Activated T-helper 2 cell treated with anti-CD3 and anti-CD28 coated beads, Interferon-gamma antibody, Interleukin-2, Interleukin-4, amounts not matched to agents 10 μg/mL and 5 μg/mL and 100 μg/mL, durations not matched to agents 14 hours and 24 hours and 36 hours (primary cell): ENCODE data around the gene NT5M. TPM values are rescaled to one million over a fixed set of nuclear protein-coding genes. Genes with fewer than 3 reads are reported as not detected.

Experiments
- DNase-seq: peaks from one replicate; pipeline ENCODE4 v3.0.0; 2021; ENCODE audit warnings: low spot score
- H3K27ac Mint-ChIP-seq: one replicate; pipeline ENCODE4 v1.8.0; 2021; ENCODE audit warnings: mixed read lengths
- H3K27me3 Mint-ChIP-seq: one replicate; pipeline ENCODE4 v1.8.0; 2021; ENCODE audit warnings: low read depth, mixed read lengths
- H3K36me3 Mint-ChIP-seq: one replicate; pipeline ENCODE4 v1.8.0; 2021; ENCODE audit warnings: low read depth, mixed read lengths
- H3K4me1 Mint-ChIP-seq: one replicate; pipeline ENCODE4 v1.8.0; 2021; ENCODE audit warnings: low read depth, mixed read lengths
- H3K4me3 Mint-ChIP-seq: one replicate; pipeline ENCODE4 v1.8.0; 2021; ENCODE audit warnings: low read depth, mild to moderate bottlenecking, moderate library complexity, mixed read lengths
- H3K9me3 Mint-ChIP-seq: one replicate; pipeline ENCODE4 v1.8.0; 2021; ENCODE audit warnings: mixed read lengths
- intact Hi-C: fragments of 100-400 bp; cut with micrococcal nuclease; formaldehyde crosslinking; loops from one replicate; pipeline ENCODE4 v1.15.1; 2023
- total RNA-seq: library from RNA; stranded (reverse); gene quantifications from 2 replicates; pipeline ENCODE4 v1.2.3, GENCODE V29; 2022

Gene NT5M
- total RNA-seq, 1 donor from 2014 or later = 8.1 TPM

GRCh38 chr17:17325816-17326215 lies 22.6 kb downstream of the NT5M start:
- no peaks in the 10 kb centered on the region for H3K27me3 Mint-ChIP-seq
- H3K4me3 Mint-ChIP-seq = no peak overlapping the region
- H3K27ac Mint-ChIP-seq = no peak overlapping the region
- no peaks in the 10 kb centered on the region for H3K9me3 Mint-ChIP-seq
- intact Hi-C loops = no loop called here
- no peaks in the 10 kb centered on the region for H3K4me1 Mint-ChIP-seq
- no peak for DNase-seq
- no peaks in the 10 kb centered on the region for H3K36me3 Mint-ChIP-seq

DNA sequence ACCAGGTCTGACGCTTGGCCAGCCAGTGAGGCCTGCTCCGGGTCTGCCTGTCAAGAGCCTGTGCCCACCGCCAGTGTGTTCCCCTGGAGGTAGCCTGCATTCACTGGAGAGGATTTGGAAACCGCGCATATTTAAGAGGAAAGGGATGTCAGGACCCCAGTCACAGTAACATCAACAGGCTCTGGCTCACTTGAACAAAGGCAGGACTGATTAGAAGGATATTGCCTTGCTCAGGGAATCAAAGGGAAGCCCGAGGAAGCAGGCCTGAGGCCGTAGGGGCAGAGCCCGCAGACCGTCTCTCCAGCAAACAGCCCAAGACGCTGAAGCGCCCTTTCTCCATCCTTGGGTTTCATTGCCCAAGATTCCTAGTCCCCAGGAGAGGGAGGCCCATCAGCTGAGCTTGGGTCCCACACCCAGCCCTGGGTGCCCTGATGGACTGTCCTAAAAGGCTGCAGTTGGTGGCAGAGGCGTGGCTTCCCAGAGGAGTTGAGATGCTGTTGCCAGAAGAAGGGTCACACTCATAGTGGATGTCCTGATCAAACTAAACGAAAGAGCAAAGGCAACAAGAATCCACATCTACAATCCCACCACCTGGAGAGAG lies 23.2 kb downstream of the NT5M start:
- Mint-ChIP-seq H3K9me3 (no peaks in the 10 kb centered on the region), H3K4me1 (no peaks in the 10 kb centered on the region), H3K27me3 (no peaks in the 10 kb centered on the region), H3K36me3 (no peaks in the 10 kb centered on the region), H3K4me3 (no peak overlapping the region), H3K27ac (no peak overlapping the region)
- no peak for DNase-seq
- intact Hi-C loops = no loop called here

GRCh38 chr17:17328251-17328650 lies 25.1 kb downstream of the NT5M start:
- intact Hi-C loops = no loop called here
- Mint-ChIP-seq H3K9me3 (no peaks in the 10 kb centered on the region), H3K4me1 (no peaks in the 10 kb centered on the region), H3K27me3 (no peaks in the 10 kb centered on the region), H3K36me3 (no peaks in the 10 kb centered on the region), H3K4me3 (no peak overlapping the region), H3K27ac (no peak overlapping the region)
- DNase-seq = no peak

- DNase-seq = no peak
- no peaks in the 10 kb centered on the region for H3K27me3 Mint-ChIP-seq
- H3K27ac Mint-ChIP-seq = no peak overlapping the region
- intact Hi-C loops = no loop called here
- no peaks in the 10 kb centered on the region for H3K4me1 Mint-ChIP-seq
- no peaks in the 10 kb centered on the region for H3K9me3 Mint-ChIP-seq
- peaks cover 3% of the 10 kb centered on the region for H3K36me3 Mint-ChIP-seq
- no peak overlapping the region for H3K4me3 Mint-ChIP-seq
Measured at GRCh38 chr17:17341452-17341851, 38.3 kb downstream of the NT5M start.

DNA sequence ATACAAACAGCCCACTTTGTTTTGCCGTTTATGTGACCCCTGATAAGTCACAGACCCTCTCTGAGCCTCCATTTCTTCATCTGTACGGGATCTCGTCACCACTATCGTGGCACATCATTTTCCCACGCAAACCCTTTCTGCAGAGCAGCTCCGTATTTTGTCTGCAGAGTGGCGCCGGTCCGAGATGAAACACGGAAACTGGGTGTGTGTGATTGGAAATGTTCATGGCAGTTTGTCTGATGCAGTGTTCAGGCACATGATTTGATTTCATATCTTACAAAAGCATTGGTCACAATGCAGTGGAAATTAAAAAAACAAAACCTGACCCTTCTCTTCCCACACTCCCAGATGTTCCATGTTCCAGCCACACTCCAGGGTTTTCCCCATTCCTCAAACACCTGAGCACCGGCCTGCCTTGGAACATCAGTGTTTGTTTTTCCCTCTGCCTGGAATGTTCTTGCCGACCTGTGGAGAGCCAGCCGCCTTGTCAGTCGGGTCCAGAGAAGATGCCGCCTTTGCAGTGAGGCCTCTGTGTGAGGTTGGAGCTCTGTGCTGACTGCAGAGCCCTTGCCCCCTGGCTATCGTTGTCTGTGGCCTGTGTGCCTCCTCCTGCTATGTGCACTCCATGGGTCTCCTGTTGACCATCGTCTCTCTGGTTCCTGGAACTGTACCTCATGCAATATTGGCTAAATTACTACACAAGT lies 39.2 kb downstream of the NT5M start:
- H3K27me3 Mint-ChIP-seq = no peaks in the 10 kb centered on the region
- no peaks in the 10 kb centered on the region for H3K9me3 Mint-ChIP-seq
- no peak overlapping the region for H3K27ac Mint-ChIP-seq
- intact Hi-C loops = no loop called here
- H3K36me3 Mint-ChIP-seq = peaks cover 3% of the 10 kb centered on the region
- no peak for DNase-seq
- no peaks in the 10 kb centered on the region for H3K4me1 Mint-ChIP-seq
- no peak overlapping the region for H3K4me3 Mint-ChIP-seq

- intact Hi-C loops = no loop called here
- no peak overlapping the region for H3K4me3 Mint-ChIP-seq
Measured at GRCh38 chr17:17343160-17343735, 40.1 kb downstream of the NT5M start.

GRCh38 chr17:17343896-17344506 lies 40.8 kb downstream of the NT5M start:
- no peaks in the 10 kb centered on the region for H3K9me3 Mint-ChIP-seq
- no peaks in the 10 kb centered on the region for H3K4me1 Mint-ChIP-seq
- intact Hi-C loops = no loop called here
- H3K4me3 Mint-ChIP-seq = no peak overlapping the region
- H3K36me3 Mint-ChIP-seq = peaks cover 3% of the 10 kb centered on the region
- no peaks in the 10 kb centered on the region for H3K27me3 Mint-ChIP-seq
- H3K27ac Mint-ChIP-seq = no peak overlapping the region
- DNase-seq = no peak

More at GRCh38 chr17:17343160-17343735, 40.1 kb downstream of the NT5M start:
- H3K9me3 Mint-ChIP-seq = no peaks in the 10 kb centered on the region
- no peak overlapping the region for H3K27ac Mint-ChIP-seq
- H3K4me1 Mint-ChIP-seq = no peaks in the 10 kb centered on the region
- H3K27me3 Mint-ChIP-seq = no peaks in the 10 kb centered on the region
- DNase-seq = no peak
- H3K36me3 Mint-ChIP-seq = peaks cover 3% of the 10 kb centered on the region

- intact Hi-C loops = no loop called here
- Mint-ChIP-seq H3K4me3 (no peak overlapping the region), H3K27me3 (no peaks in the 10 kb centered on the region), H3K9me3 (no peaks in the 10 kb centered on the region), H3K4me1 (no peaks in the 10 kb centered on the region), H3K27ac (no peak overlapping the region), H3K36me3 (peaks cover 3% of the 10 kb centered on the region)
- no peak for DNase-seq
Measured at GRCh38 chr17:17344507-17345293, 41.5 kb downstream of the NT5M start.

- DNase-seq = no peak
- intact Hi-C loops = no loop called here
- no peaks in the 10 kb centered on the region for H3K4me1 Mint-ChIP-seq
Measured at GRCh38 chr17:17345294-17345597, 42.1 kb downstream of the NT5M start.

GRCh38 chr17:17345686-17346427 lies 42.7 kb downstream of the NT5M start:
- H3K9me3 Mint-ChIP-seq = no peaks in the 10 kb centered on the region
- no peak overlapping the region for H3K4me3 Mint-ChIP-seq
- no peak for DNase-seq
- peaks cover 2% of the 10 kb centered on the region for H3K36me3 Mint-ChIP-seq
- no peaks in the 10 kb centered on the region for H3K4me1 Mint-ChIP-seq
- H3K27me3 Mint-ChIP-seq = no peaks in the 10 kb centered on the region
- no peak overlapping the region for H3K27ac Mint-ChIP-seq
- intact Hi-C loops = no loop called here

More at GRCh38 chr17:17345294-17345597, 42.1 kb downstream of the NT5M start:
- no peak overlapping the region for H3K27ac Mint-ChIP-seq
- no peak overlapping the region for H3K4me3 Mint-ChIP-seq
- peaks cover 3% of the 10 kb centered on the region for H3K36me3 Mint-ChIP-seq
- H3K27me3 Mint-ChIP-seq = no peaks in the 10 kb centered on the region
- no peaks in the 10 kb centered on the region for H3K9me3 Mint-ChIP-seq

DNA sequence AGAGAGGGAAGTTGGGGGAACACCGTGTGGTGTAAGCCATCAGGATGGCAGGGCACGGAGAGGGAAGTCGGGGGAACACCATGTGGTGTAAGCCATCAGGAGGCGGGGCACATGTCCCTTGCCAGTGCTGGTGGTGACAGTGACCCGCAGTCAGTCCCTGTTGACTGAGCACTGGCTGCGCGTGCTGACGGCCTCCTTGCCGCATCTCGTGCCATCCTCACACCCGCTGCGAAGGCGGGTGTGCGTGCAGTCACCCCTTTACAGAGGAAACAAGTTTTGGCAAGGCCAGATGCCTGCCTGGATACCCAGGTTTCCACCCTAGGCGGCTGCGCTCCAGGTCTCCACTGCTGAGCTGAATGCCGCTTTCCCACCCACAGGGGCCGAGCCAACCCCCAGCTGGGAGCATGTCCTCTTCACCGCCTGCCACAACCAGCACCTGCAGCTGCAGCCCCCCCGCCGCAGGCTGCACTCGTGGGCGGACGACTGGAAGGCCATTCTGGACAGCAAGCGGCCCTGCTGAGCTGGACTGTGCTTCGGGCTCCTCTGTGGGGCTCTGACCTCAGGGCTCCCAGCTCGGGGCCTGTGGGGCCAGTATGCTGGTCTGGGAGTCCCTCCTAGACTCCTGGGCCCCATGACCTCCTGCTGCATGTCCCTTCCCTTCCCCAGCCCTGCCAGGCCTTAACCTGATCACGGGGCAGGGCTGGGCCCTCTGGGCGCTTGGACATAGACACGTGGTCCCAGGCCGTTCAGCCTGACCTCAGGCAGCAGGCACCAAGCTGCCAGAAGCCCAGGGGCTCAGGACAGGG lies 43.5 kb downstream of the NT5M start:
- Mint-ChIP-seq H3K27me3 (no peaks in the 10 kb centered on the region), H3K4me1 (no peaks in the 10 kb centered on the region), H3K4me3 (no peak overlapping the region), H3K36me3 (no peaks in the 10 kb centered on the region), H3K9me3 (no peaks in the 10 kb centered on the region), H3K27ac (no peak overlapping the region)
- intact Hi-C loops = no loop called here
- DNase-seq = no peak
